ENCODE data around the gene NOX4. TPM values are rescaled to one million over a fixed set of nuclear protein-coding genes. Genes with fewer than 3 reads are reported as not detected.
"Not testable (repeated sequence)": the region's sequence is repeated elsewhere in the genome, so short reads cannot be mapped to it uniquely, and the experiment has no call there.

The NOX4 gene
- total and polyA plus RNA-seq, 9 donors = 0.78 to 5.0 (median 1.6) TPM

DNA sequence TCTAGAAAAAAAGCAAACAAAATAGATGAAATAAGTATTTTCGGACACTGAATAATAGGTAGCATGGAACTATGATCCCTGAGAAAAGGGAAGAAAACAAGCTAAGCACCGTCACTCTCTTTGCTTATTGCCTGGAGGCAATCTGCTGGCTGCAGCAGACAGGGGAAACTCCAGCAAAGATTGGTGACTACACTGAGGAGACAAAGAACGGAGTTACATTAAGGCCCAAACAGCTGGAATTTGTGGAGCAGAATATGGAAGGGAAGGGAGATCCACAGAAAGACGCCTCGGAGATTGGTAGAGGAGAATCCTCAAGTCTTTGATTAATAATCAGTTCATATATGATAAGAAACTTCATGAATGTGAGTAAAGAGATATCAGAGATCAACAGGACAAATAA is 163.3 kb downstream of the NOX4 start:
- Histone ChIP-seq H3K27me3 (no peaks in the 10 kb centered on the region), H3K9me3 (no peaks in the 10 kb centered on the region), H3K4me1 (ENCODE audit: insufficient read depth) (no peaks in the 10 kb centered on the region), H3K36me3 (no peaks in the 10 kb centered on the region), H3K27ac (no peak overlapping the region), H3K4me3 (no peak overlapping the region)
- intact Hi-C loops (cut with DNase I) = no loop called here
- TF ChIP-seq EP300 (IDR thresholded peaks at IDR 0.05) = no peak
- no peak for TF ChIP-seq POLR2A (IDR thresholded peaks at IDR 0.05)
- TF ChIP-seq CTCF (IDR thresholded peaks at IDR 0.05) = no peak
- DNase-seq = no peak
- 93 to 96% (median 94%) methylated on average over 5 of the region's 5 CpGs for WGBS, 3 donors

DNA sequence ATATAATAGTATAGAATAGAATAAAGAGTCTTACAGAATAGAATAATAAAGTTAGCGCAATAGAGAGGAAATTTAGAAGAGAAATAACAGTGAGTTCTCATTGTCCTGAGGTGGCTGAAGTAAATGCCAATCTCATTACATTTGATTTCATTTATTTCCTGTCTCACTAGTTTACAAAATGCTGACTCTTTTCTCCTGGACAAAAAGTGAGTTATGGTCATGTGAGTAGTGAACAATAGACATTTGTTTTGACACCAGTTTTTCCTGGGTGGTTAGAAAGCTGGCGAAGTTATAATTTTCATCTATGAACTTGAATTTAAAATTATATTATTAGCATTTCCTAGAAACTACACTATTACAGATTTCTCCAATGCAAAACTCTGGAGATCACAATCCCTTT is 169.8 kb downstream of the NOX4 start:
- TF ChIP-seq POLR2A (IDR thresholded peaks at IDR 0.05) = no peak
- TF ChIP-seq CTCF (IDR thresholded peaks at IDR 0.05) = no peak
- no peak for TF ChIP-seq EP300 (IDR thresholded peaks at IDR 0.05)

DNA sequence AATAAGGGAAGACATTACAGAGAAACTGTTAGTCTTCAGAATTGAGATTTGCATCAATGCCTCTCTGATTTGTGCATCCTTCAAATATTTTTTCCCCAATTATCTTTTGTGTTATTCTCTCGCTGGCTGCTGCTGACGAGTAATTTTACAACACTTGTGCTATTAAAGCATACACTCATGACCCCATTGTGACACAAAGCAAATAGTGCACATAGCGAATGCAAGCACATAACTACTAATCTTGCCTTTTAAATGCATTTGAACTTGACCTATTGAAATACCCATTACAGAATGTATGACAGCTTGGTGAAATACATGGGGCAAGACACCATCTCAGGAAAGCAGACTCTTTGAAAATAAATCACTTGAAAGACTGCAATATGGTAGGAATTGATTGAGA is 180.6 kb downstream of the NOX4 start:
- intact Hi-C loops (cut with DNase I); DNase-seq; H3K4me3 ChIP-seq; H3K36me3 ChIP-seq; H3K9me3 ChIP-seq; H3K4me1 ChIP-seq (ENCODE audit: insufficient read depth); H3K27me3 ChIP-seq; H3K27ac ChIP-seq: not testable (repeated sequence)
- WGBS, 3 donors = 70 to 81% (median 79%) methylated on average over 3 of the region's 3 CpGs

More for the DNA sequence above, 169.8 kb downstream of the NOX4 start:
- no peaks in the 10 kb centered on the region for H3K4me1 ChIP-seq (ENCODE audit: insufficient read depth)
- no peaks in the 10 kb centered on the region for H3K36me3 ChIP-seq
- H3K27me3 ChIP-seq = no peaks in the 10 kb centered on the region
- no peaks in the 10 kb centered on the region for H3K9me3 ChIP-seq
- WGBS, 3 donors = 93 to 98% (median 96%) methylated on average over 2 of the region's 2 CpGs
- H3K4me3 ChIP-seq = no peak overlapping the region
- no peak overlapping the region for H3K27ac ChIP-seq
- DNase-seq = no peak
- intact Hi-C loops (cut with DNase I) = no loop called here

- H3K4me1 ChIP-seq (ENCODE audit: insufficient read depth); intact Hi-C loops (cut with DNase I); H3K36me3 ChIP-seq; H3K9me3 ChIP-seq; DNase-seq; H3K27me3 ChIP-seq; H3K27ac ChIP-seq; H3K4me3 ChIP-seq: not testable (repeated sequence)
- 78 to 91% (median 90%) methylated on average over 3 of the region's 3 CpGs for WGBS, 3 donors
These were observed 181.7 kb downstream of the NOX4 start for GRCh38 chr11:89309321-89309985.

GRCh38 chr11:89308272-89308671 is 182.9 kb downstream of the NOX4 start:
- H3K4me3 ChIP-seq; H3K27ac ChIP-seq; H3K4me1 ChIP-seq (ENCODE audit: insufficient read depth); H3K27me3 ChIP-seq; DNase-seq; intact Hi-C loops (cut with DNase I); H3K36me3 ChIP-seq; H3K9me3 ChIP-seq: not testable (repeated sequence)
- 93 to 100% (median 94%) methylated on average over 1 of the region's 1 CpG for WGBS, 3 donors

- H3K27ac ChIP-seq; H3K9me3 ChIP-seq; H3K4me1 ChIP-seq (ENCODE audit: insufficient read depth); H3K4me3 ChIP-seq; H3K36me3 ChIP-seq; DNase-seq; intact Hi-C loops (cut with DNase I); H3K27me3 ChIP-seq: not testable (repeated sequence)
- 63 to 69% (median 68%) methylated on average over 1 of the region's 1 CpG for WGBS, 3 donors
These were observed 188.1 kb downstream of the NOX4 start for GRCh38 chr11:89303029-89303428.

- H3K4me3 ChIP-seq; H3K36me3 ChIP-seq; intact Hi-C loops (cut with DNase I); H3K27ac ChIP-seq; H3K9me3 ChIP-seq; H3K27me3 ChIP-seq; DNase-seq; H3K4me1 ChIP-seq (ENCODE audit: insufficient read depth): not testable (repeated sequence)
- WGBS, 3 donors = 94 to 98% (median 97%) methylated on average over 7 of the region's 7 CpGs
These were observed 196.2 kb downstream of the NOX4 start for GRCh38 chr11:89295023-89295422.
